AG04450 (cell line): ENCODE data around the gene SIAH3. TPM values are rescaled to one million over a fixed set of nuclear protein-coding genes. Genes with fewer than 3 reads are reported as not detected.

Experiments used
- CTCF ChIA-PET: fragments of 300-600, 350-600 bp; formaldehyde crosslinking; extraction: SDS; loops from one replicate; lab custom pipeline; 2022; ENCODE audit warnings: antibody characterized with exemption, inconsistent platforms; lab: Charles Lee
- POLR2A ChIA-PET: fragments of 350-600 bp; formaldehyde crosslinking; extraction: SDS; loops from one replicate; lab custom pipeline; 2021; ENCODE audit warnings: antibody characterized with exemption, inconsistent platforms; lab: Yijun Ruan, JAX
- DNase-seq: peaks from one replicate; pipeline ENCODE4 v3.0.0-alpha.2; 2011; ENCODE audit warnings: low read depth, low spot score
- H3K27ac ChIP-seq: one replicate; pipeline ENCODE4 v1.5.1; 2012; ENCODE audit warnings: low read depth, low read length, control low read depth
- H3K27me3 ChIP-seq: one replicate; pipeline ENCODE4 v1.6.0; 2012; ENCODE audit warnings: low read length; ENCODE audit not compliant: control insufficient read depth, insufficient read depth
- H3K4me3 ChIP-seq: 2 replicates; pipeline ENCODE4 v1.5.1; 2011; ENCODE audit warnings: mild to moderate bottlenecking, low read depth, low read length, control low read depth
- H3K9me3 ChIP-seq: 2 replicates; pipeline ENCODE4 v1.5.1; 2012; ENCODE audit warnings: low read length; ENCODE audit not compliant: control insufficient read depth, insufficient read depth
- polyA plus RNA-seq: library from polyadenylated mRNA; depleted of rRNA; stranded (reverse); fragments of >200 nt; gene quantifications from 2 replicates; pipeline ENCODE4 v1.2.3, GENCODE V29; 2011; rRNA removed
- small RNA-seq: library from RNA; depleted of rRNA; stranded (forward); fragments of <200 nt; gene quantifications from one replicate; pipeline ENCODE3, GENCODE V24; 2012; ENCODE audit warnings: low read depth; ENCODE audit not compliant: insufficient read length
- TF ChIP-seq, protein P1 (sequence below): IDR thresholded peaks from 2 replicates; pipeline ENCODE4 v1.5.1; 2011; ENCODE audit warnings: low read depth, low read length, control low read depth, inconsistent platforms

The SIAH3 gene
- polyA plus RNA-seq, 1 experiment = not detected

DNA sequence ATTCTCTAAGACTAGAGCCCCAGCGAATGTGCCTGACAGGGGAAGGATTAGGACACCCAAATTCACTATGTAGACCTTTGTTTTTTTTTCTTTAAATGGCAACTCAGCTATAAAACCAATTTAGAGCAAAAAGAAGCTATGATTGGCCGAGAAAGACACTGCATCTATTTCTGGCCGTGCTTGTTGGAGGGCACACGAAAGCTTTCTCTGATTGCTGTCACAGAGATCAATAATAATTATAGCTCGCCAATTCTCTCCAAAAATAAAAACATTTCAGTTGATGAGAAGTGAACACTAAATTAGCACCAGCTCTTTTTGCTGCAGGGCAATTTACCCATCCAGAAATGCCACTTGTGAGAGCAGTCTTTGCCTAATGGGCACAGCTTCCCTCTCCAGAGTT lies 118.2 kb downstream of the SIAH3 start:
- no peak overlapping the region for H3K27ac ChIP-seq
- peaks cover 2% of the 10 kb centered on the region for H3K27me3 ChIP-seq
- DNase-seq = no peak
- H3K4me3 ChIP-seq = no peak overlapping the region
- no peaks in the 10 kb centered on the region for H3K9me3 ChIP-seq
- ChIA-PET CTCF (no interaction called here), POLR2A (no interaction called here)
- TF ChIP-seq, protein P1, sequence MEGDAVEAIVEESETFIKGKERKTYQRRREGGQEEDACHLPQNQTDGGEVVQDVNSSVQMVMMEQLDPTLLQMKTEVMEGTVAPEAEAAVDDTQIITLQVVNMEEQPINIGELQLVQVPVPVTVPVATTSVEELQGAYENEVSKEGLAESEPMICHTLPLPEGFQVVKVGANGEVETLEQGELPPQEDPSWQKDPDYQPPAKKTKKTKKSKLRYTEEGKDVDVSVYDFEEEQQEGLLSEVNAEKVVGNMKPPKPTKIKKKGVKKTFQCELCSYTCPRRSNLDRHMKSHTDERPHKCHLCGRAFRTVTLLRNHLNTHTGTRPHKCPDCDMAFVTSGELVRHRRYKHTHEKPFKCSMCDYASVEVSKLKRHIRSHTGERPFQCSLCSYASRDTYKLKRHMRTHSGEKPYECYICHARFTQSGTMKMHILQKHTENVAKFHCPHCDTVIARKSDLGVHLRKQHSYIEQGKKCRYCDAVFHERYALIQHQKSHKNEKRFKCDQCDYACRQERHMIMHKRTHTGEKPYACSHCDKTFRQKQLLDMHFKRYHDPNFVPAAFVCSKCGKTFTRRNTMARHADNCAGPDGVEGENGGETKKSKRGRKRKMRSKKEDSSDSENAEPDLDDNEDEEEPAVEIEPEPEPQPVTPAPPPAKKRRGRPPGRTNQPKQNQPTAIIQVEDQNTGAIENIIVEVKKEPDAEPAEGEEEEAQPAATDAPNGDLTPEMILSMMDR = no peak

DNA sequence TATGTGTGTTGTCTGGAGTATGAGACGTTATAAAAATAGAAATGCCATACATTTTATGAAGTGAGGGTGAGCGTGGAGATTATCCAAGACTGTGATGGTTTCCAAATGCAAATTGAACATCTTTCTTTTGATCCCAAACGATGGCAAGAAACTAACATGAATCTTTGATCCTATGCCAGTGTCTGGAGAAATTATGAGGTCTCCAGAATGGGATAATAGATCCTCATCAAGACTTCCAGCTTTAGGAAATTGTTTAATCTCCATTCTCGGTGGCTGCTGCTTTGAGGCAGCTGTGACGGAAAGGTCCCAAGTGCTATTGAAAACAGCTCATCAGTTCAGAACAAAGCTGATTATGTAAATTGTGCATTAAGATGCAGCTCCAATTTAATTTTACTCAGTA lies 118.6 kb downstream of the SIAH3 start:
- no peaks in the 10 kb centered on the region for H3K9me3 ChIP-seq
- H3K27ac ChIP-seq = no peak overlapping the region
- H3K27me3 ChIP-seq = peaks cover 3% of the 10 kb centered on the region
- POLR2A ChIA-PET = no interaction called here
- TF ChIP-seq, protein P1 = no peak
- H3K4me3 ChIP-seq = no peak overlapping the region
- DNase-seq = no peak
- CTCF ChIA-PET = no interaction called here

DNA sequence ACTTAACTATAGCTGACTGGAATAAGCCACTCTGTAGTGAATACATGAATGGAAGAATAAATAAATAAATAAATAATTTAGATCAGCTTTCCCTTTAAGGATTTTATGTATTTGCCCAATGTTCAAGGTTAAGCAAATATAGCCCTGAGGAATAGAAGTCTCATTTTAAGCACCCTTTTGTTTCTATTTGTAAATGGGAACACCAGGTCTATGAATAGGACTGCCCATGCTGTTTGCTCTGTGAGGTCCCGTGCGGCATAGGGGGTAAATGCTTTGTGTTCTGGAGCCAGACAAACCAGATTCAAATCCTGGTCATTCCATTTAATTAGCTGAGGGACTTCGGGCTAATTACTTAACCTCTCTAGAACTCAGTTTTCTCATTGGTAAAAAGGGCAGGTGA lies 120.1 kb downstream of the SIAH3 start:
- ChIA-PET CTCF (no interaction called here), POLR2A (no interaction called here)
- peaks cover 4% of the 10 kb centered on the region for H3K27me3 ChIP-seq
- H3K4me3 ChIP-seq = no peak overlapping the region
- TF ChIP-seq, protein P1 = no peak
- no peaks in the 10 kb centered on the region for H3K9me3 ChIP-seq
- H3K27ac ChIP-seq = no peak overlapping the region
- DNase-seq = no peak

DNA sequence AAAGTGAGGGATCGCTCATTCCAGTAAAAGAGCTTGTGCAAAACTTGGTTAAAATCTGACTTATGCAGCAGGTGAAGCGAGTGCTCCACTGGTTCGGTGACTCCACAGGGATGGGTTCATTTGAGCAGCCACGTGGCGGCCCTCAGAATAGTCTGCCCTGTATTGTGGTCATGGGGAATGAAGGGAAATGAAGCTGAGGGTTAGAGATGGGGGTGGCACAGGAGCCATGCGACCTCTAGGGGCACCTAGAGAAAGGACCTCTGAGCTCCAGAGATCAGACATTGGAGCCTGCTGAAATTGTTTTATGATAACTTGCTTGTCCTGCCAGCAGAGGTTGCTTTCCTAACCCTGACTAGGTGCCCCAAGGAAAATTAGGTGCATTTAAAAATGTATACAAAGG lies 122.8 kb downstream of the SIAH3 start:
- TF ChIP-seq, protein P1 = 0 out of 2 replicates have a peak, but pooled peaks have one; percentile 14
- H3K9me3 ChIP-seq = no peaks in the 10 kb centered on the region
- ChIA-PET POLR2A (no interaction called here), CTCF (interaction anchor here (0.7 kb wide), 1 partner anchor 10 kb away, joined by 3 read pairs; no protein-coding TSS in a partner anchor)
- H3K27ac ChIP-seq = no peak overlapping the region
- no peak for DNase-seq
- peaks cover 12% of the 10 kb centered on the region for H3K27me3 ChIP-seq
- no peak overlapping the region for H3K4me3 ChIP-seq

Small RNAs within 50 kb of the gene (small RNA-seq; reads per million reads assigned to genes)
- not detected for gene RF00017

Other genes with a start within 250 kb of the SIAH3 start
- not detected in 2 replicates for gene ERICH6B, start 236.0 kb downstream of the SIAH3 start, polyA plus RNA-seq
- gene CBY2, start 149.4 kb downstream of the SIAH3 start, polyA plus RNA-seq = not detected in 2 replicates
- gene ZC3H13, start 201.0 kb upstream of the SIAH3 start, polyA plus RNA-seq = 10.6 and 14.0 TPM in 2 replicates